NCI-H774 (cell line): ENCODE data around the gene RNF19B.

Experiments used
- DNase-seq: peaks from one replicate; lab custom pipeline; 2025; lab: John Stamatoyannopoulos, UW

Gene RNF19B

DNA sequence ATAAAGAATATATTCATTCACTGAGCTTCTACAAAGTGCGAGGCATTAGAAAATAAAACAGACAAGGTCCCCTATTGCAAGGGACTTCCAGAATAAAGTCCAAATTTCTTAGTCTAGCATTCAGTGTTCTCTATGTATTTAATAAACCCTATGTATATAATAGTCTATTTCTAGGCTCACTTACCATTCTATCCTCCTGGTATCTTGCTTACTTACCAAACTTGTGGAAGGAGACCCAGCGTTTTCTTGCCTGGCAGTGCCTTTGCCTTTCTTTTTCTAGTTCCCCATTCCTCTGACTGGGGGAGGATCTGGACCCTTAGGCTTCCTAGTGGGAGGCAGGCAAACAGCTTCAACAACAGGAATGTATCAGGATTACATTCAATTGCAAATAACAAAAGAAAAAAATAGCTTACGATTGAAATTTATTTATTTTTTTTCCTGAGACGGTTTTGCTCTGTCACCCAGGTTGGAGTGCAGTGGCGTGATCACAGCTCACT, 690 bp upstream of the RNF19B start:
- DNase-seq: no peak

DNA sequence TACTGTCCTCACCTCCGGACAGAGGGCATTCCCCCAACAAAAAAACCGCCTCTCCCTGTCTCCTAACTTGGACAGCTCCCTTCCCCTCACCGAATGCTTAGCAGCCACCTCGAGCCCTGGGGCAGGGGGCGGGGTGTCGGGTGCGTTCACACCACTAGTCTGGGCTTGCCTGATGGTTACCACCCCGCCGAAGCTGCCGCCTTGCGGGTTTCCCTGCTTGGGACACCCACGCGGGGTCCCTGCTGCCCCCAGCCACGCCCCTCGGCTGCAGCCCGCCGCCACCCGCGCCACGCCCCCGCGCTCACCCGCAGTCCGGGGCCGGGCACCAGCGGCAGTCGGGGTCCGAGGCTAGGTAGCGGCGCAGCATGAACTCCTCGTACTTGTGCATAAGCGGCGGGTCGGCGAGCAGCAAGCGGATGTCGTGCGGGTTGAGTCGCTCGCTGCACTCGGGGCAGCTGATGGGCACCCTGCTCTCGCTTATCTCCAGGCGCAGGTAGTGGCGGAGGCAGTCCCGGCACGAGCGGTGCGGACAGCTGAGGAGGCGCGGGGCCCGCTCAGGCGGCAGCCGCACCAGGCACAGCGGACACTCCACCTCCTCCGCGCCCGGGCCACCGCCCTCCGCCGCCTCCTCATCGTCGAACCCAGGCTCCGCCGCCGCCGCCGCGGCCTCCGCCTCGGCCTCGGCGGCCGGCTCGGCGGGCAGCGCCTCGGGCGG, 706 bp downstream of the RNF19B start:
- DNase-seq: peak; percentile 63

DNA sequence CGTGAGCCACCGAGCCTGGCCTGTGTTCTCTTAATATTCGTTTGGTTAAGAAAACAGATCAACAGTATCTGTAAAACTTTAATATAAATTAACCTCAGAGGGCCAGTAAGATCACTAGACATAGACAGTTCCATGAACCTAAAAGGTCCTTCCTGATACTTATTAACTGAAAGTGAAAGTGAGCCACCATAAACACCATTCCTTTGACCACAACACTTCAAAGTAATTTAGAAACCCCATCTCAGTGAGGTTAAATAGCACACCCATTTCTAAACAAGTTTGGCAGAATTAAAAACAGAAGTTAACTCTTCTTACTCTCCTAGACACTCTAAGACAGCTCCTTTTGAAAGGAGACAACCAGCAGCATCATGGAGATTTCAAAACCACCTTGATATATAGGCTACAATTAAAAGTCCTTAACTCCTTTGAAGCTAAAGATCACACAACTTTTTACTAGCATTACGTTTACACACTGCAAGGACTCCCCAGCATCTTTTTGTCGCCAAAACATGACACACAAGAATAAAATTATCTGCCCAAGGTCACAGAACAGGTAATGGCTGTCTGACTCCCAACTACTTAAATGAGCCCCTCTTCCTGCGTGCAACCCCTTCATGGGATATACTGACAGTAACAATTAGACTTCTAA, 2.2 kb downstream of the RNF19B start:
- no peak for DNase-seq

DNA sequence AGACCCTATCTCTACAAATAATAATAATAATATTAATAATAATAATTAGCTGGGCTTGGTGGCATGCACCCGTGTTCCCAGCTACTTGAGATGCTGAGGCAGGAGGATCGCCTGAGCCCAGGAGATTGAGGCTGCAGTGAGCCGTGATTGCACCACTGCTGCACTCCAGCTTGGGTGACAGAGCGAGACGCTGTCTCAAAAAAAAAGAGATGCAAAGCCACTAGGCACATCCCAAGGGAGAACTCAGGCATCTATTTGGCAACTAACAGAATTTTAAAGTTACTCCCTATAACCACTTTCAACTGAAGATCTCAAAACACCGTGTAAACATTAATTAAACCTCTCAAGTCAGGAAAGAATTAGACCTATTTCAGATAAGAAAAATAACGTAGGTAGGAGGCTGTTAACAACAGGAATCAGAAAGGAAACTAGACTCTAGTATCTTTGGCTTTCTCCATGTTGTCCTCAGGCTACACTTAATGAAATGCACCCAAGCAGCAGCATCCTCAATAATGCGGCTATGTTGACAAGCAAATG, 3.7 kb downstream of the RNF19B start:
- no peak for DNase-seq

DNA sequence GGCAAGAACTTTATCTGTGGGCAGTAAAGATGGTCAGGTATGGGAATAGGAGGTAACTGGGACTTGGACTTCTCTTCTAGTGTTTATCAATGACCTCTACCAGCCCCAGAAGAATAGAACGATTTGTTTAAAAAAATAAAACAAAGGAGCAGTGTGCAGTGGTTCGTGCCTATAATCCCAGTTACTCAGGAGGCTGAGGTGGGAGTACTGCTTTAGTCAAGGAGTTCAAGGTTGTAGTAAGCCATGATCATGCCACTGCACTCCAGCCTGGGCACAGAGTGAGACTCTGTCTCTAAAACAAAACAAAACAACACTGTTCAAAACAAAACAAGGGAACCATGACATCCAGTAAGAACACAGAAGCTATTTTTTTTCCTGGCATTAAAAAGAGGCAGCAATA, 4.3 kb downstream of the RNF19B start:
- DNase-seq: no peak

DNA sequence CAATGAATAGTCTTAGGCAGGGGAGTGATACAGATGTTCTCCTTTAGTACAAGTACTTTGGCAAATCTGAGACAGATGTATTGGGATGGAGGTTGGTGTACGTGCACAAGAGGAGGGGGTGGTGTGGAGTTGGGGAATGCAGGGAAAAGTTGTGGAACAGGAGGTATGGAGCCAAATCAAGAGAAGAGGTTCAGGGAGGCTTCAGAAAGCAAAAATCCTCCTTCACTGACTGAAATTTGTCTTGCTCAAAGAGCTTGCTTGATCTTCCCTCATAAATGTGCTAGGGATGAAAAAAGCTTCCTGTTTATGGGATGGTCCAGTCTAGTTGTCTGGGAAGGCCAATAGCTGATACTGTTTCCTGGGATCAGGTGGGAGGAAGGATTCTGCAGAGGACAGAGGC, 5.8 kb downstream of the RNF19B start:
- DNase-seq: no peak

DNA sequence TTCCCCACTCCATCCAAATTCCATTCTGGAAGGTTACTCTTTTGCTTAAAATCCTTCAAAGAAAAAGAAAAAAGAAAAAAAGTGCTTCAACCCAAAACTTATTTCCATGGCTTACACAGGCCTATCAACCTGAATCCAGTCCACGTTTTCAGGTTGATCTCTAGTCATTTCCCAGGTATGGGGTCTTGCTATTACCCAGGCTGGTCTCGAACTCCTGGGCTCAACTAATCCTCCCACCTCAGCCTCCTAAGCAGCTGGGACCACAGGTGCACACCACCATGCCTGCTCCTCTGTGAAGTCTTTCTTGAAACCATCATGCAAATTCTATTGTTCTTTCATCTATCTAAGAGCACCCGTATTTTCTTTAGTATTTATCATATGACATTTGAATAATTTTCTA, 7.6 kb downstream of the RNF19B start:
- no peak for DNase-seq

DNA sequence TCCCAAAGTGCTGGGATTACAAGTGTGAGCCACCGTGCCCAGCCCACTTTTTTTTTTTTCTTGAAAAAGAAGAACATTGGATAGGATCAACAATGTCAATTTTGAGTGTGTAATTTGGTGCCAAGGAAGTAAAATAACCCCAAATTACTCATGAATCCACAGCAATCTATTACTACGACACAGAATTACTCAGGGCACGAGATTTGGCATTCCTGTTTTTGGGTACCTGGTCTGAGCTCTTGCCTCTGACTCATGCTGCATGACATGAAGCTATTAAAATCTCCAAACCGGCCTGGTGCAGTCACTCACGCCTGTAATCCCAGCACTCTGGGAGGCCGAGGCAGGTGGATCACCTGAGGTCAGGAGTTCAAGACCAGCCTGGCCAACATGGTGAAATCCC, 10.4 kb downstream of the RNF19B start:
- DNase-seq: no peak

DNA sequence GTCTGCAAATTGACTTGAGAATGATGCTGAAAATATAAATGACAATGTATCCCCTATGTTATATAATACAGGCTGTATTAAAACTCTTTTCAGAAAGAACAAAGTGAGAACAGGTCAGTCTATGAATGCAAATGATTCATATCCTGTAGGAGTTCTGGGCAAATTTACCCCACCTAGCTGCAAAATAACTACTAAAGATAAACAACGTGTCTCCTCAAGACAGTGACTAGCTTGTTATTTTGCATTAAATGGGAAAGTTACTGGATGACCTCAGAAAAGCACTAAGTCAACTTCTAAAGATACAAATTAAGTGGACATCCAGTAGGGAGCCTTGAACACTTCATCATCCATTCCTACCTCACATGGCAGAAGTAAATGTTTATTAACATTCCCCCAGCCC, 11.1 kb downstream of the RNF19B start:
- no peak for DNase-seq

DNA sequence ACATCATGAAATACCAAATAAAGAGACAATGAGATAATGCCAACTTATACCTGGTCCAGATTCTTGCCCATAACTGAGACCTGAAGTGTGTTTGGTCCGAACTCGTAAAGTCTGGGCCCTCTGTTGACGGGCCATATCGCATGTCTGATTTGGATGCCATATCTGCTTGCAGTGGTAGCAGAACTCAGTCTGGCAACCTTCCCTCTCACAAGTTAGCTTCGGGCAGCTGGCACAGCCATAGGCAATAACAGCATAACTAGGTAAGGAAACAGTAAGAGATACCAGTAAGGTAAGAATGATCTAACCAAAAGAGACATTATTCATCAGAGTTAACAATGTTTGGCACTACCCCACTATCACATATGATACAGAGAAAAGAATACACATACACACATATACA, 15.1 kb downstream of the RNF19B start:
- no peak for DNase-seq

DNA sequence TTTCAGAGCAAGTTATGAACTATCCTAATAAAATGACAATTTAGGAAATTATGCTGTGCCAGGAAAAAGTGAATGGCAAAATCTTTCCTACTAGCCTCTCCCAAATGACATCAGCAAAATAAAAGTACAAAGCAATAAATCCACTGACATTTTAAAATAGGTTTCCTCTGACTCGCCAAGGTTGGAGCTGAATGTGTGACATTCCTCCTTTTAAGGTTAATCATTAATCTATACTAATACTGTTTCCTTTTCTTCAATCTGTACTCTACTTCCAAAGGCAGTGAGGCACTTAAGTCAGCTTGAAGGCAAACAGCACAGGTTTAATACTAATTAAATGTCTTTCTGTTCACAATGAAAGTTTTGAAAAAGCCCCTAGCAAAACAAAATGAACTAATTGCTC, 15.7 kb downstream of the RNF19B start:
- no peak for DNase-seq

DNA sequence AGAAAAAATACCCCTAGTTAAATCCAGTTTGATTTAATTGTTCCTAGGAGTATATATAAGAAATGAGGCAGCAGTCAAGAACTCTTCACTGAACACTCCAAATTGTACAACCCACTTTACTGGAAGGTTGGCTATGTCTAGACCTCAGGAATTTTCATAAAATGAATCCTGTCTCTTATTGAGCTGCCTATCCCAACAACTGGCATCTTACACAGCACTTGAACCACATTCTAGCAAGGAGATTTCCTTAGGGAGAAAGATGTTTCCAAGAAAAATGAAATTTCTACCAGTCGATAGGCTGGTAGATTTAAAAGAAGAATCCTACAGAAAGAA, 16.3 kb downstream of the RNF19B start:
- DNase-seq: no peak

DNA sequence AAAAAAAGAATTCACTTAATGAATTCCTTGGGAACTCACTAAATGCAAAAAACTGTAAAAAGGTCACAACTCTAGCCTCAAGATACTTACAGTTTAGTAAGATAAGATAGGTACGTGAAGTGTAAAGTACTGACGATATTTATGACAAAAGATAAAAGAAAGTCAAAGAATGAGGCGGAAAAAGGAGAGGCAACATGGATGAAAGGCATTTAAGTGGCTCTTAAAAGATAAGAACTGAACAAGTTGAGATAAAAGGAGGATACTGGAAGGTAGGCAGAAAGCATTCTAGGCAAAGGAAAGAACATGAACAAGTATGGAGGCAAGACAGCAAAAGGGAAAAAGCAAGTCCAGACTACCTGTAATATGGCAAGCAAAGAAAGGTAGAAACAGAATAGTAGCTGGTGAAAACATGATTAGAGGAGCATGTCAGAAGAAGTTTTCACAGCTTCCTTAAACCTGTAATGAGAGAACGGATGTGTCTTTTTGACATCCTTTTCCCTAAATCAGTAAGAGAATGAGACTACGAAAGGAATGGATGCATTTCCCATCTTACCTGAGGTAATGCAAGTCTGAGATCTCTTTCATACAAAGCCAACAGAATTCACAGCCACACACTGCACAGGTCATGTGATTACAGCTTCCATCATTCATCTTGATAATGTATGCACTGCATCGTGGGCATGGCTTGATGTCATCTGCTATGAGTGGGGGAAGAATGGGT, 16.8 kb downstream of the RNF19B start:
- no peak for DNase-seq

DNA sequence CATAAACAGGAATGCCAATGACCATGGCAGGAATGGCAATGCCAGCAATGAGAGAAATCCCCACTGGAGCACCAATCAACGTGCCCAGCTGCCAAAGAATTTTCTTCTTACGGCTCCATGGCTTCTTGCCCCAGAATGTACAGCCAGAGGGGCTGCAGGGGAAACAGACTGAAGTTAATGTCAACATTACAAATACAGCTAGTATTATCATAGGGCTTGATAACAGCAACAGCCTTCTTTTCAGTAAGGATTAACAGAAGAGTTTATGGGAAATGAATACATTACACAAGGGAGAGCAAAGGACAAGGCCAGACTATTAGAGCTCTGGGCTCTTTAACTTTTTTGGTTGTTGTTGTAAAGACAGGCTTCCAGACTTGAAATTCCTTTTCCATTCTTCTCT, 18.2 kb downstream of the RNF19B start:
- no peak for DNase-seq

DNA sequence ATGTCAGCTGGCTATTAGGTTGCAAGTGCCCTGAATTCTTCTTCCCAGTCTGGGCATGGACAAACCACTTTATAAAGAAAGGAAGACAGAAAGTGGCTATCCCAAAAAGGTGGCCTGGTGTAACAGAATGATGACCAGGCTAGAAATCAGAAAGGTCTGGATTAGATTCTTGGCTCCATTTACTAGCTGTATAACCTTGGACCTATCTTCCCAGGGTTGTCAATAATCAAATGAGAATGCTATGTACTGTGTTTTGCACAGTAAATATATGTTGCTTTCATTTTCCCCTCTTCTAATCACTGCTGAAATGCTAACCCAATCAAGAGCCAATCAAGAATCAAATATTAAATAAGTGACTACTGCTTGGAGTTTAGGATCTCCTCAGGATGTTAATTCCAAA, 20.4 kb downstream of the RNF19B start:
- no peak for DNase-seq

DNA sequence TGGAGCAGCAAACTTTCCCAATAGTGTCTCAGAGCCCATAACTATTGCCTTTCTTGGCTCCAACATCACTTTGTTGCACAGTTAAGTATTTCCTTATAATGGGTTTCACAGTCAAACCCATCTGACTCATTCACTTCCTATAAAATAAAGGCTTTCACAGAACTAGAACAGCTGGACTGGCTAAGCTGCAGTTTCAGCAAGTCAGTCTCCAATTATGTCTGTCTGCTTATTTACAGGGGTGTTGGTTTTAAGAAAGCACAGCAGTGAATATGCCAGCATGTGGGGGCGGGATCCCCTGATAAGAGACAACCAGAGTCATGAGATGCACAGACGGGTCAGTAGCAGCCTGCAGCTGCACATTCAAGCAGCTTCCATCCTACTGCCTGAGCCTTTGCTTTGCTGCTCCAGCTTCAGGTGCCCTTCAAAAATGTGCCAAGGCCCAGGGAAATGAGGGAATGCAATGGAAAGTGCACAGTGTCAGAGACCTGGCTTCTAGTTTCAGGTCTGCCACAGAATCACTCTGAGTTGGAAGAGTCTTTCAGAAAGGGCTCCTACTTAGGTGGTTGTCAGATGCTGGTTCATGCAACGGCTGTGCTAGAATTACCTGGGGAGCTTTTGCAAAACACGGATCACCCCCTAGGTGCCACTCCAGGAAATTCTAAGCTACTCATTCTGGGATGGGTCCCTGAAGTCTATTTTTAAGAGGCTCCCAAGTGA, 24.8 kb downstream of the RNF19B start:
- DNase-seq: no peak

DNA sequence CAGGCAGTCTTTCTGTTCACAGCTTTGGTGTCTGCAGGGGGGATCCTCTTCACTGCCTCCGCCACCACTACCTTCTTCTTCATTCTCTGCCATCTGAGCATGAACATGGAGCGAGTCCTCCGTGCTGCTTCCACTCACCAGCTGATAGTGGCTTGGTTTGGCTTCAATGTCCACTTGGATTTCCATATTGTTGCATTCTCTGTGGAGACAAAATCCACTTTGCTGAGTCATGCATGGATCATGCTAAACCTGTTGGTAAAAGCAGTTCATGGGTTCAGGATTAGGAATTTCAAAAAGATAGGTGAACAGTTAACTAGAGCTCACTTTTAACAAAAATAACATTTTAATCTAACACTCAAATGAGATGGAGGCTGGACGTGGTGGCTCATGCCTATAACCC, 27.5 kb downstream of the RNF19B start:
- DNase-seq: no peak

DNA sequence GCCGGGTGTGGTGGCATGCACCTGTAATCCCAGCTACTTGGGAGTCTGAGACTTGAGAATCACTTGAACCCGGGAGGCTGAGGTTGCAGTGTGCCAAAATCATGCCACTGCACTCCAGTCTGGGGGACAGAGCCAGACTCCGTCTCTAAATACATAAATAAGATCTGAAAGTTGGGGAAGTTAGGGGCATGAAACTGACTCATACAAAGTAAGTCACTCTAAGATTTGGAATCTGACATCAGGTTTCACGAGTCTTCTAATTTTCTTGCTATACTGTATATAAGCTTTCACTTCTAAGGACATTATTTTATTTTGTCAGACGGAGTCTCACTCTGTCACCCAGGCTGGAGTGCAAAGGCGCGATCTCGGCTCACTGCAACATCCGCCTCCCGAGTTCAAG, 30.1 kb downstream of the RNF19B start:
- DNase-seq: no peak

DNA sequence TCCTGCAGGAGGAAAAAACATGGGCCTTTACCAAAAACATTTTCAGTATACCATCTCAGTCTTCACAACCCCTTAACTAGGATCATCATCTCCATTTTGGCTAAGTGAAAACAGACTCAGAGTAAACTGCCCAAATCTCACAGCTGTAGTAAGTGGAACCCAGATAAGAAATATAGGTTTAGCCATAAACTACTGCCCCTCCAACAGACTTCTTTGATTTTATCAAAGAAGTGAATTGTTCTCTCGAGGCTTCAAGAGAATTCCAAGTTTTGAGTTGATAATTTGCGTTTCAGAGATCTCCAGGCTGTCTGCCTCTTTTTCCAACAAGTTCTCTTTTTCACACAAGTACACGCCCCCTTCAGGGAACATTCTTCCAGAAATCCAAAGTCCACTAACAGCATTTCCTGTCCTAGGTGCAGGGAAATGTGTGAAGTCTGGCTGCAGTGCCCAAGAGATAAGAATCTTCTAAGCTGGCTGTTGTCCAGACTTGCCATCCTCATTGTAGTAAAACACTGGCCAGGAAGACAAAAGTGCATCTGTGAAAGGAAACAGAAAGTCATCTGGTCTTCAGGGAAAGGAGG, 30.8 kb downstream of the RNF19B start:
- DNase-seq: no peak

DNA sequence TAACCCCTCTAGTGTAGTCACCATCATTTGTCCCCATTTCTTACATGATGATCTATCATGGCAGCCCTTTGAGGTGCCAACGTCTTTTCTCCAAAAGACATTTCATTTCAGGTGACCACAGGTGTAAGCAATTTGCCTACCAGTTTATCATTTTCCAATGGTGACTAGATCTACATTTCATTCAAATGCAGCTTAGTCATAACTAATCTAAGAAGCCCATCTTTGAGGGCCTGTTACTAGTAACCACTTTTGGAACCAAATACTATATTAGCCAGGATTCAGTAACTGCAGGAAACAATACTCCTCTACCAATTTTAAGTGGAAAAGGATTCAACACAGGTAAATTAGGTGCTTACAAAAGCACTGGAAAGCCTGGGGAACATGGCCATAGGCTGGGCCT, 32.8 kb downstream of the RNF19B start:
- no peak for DNase-seq

DNA sequence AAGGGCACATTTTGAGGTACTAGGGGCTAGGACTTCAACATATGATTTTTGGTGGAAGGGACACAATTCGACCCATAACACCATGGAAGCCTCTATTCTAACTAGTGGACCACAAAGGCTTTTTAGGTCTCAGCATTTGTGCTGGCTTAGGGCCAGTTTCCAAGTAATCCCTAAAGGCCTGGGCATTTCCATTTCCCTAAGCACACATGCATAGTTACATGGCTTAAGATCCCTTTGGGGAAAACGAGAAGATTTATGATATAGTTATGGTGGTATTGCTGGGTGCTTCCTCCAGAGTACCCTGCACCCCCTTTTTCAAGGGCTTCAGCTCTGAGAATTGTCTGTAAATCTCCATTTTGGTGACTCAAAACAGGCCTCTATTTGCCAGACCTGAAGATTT, 35.2 kb downstream of the RNF19B start:
- DNase-seq: no peak

DNA sequence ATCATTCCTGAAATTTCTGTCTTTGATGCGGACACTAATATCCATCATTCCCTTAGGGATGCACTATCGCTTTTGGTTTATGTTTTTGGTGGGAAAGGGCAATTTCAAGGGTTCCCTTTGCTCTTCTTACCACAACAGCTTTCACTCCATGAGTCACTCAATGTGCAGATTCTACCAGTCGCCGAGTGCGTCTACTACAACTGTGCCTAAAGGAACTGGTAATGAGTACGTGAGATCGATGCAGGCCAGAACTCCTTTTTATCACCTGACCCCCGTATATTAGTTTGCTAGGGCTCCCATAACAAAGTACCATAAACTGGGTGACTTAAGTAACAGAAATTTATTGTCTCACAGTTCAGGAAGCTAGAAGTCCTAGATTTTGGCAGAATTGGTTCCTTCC, 35.9 kb downstream of the RNF19B start:
- DNase-seq: no peak
